Right kidney (tissue), 1 donor: ENCODE measurements around the gene ZMIZ1.

ENCODE experiments used
- DNase-seq: peaks from one replicate; pipeline ENCODE4 v3.0.0-alpha.2; 2016

Gene ZMIZ1

DNA sequence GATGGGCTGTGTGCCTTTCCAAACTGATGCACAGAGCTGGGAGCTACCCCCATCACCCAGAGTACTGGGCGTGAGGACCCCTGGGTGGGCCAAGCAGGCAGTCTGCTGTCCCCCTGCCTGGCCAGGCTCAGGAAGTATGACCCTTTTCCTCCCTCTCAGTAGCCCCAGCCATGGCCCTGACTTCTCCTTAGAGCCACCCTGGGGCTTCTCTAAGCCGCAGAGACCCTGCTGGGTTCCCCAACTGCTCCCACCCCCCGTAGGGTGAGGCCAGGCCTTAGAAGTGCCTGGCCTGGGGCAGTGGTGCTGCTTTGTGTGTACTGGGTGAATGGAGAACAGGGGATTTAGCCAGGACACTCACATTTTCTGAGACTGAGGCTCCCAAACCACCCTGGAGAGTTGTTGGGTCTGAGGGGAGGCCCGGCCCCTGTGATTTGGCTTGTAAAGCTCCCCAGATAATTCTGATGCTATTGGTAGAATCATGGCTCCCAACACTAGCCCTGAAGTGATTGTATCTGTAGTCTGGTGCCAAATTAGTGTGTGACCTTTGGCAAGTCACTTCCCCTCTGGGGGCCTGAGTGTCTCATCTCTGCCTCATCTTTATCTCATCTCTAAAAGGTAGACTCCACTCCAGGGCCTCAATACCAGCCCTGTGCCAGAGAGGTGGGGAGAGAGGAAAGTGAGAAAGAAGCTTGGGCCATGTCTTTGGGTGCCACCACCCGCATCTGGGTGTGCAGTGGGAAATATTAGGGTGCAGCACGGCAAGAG, 178.8 kb downstream of the ZMIZ1 start:
- no peak for DNase-seq

DNA sequence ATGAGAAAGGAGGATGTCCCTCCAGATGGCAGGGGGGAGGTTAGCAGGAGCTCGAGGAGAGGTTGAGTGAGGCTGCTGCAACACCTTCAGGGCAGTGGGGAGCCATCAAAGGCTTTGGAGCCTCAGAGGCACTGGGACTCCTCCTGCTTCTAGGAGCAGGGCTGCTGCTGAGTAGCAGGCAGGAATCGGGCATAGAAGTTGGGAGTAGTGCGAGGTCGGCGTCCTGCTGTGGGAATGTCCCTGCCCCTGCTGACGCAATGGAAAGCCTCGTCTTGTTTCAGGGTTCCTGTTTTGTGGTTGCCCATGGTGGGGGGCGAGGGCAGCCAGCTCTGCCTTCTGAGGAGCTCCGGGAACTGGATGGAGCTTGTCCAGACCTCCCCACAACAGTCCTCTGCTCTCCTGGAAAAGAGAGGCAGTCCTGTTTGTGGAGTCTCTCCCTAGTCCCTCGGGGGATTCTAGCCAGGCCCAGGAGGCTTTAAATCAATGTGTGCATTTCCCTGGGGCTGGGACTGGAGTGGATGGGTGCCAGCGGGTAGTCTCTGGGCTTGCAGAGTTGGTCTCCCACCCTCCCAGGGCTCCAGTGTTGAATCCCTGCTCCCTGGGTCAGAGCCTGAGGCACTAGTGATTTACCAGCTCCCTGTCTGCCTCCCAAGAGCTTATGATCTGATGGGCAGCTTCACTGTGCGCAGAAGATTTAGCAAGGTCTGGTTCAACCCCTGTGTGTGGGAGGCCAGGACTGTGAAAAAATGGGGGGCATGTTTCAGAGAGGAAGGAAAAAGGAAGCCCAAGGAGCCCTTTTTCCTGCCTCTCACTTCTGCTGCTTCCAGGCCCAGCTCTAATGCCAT, 179.8 kb downstream of the ZMIZ1 start:
- no peak for DNase-seq

DNA sequence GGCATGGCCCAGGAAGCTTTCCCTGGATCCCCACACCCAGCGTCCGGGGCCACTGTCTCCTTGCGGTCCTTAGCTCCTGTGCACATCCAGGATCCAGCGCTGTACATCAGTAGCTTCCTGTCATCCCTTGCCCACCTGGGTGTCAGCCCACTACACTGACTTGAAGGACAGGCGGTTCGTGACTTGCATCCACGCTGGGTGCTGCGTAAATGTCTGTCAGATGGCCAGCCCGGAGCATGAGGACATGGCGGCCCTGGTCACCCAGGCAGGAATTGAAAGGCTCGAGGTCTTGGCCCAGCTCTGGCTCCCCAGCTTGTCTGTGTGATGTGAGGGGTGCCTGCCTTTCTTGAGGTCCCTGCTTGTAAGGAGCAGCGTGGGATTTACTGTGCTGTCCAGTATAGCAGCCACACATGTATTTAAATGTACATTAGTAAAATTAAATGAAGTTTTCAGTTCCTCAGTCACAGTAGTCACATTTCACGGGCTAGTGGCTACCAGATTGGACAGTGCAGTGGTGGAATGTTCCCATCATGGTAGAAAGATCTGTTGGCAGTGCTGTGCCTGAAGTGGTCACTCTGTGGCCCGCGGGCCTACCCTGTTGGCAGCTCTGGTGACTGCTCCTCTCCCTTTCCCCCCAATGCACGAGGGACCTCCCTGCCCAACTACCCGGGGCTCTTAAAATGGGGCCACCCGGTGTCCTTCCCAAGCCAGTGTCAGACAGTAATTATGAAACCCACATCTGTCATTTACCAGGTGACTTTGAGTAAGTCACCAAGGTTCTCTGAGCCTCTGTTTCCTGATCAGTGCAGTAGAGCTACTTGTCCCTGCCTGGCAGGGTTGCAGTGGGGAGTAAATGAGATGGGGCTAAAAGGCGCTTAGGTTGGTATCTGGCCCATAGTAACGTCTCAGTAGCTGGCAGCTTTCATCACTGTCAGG, 180.7 kb downstream of the ZMIZ1 start:
- no peak for DNase-seq

DNA sequence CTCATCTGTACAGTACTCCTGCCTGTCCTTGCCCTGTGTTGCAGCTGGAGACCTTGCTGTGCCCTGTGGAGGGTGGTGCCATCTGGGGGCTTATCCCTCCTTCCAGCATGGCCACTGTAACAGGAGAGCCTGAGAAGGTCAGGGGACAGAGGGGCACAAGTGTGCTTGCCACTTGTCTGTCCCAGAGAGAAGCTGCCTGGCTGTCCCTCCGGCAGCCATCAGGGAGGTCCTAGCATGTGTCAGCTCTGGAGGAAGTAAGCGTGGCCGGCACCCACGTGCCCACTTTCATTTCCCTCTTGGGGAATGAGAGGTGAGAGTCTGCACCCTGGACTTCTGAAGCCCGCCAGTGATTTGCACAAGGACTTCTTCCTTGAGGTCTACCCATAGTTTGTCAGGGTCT, 181.5 kb downstream of the ZMIZ1 start:
- DNase-seq: no peak

DNA sequence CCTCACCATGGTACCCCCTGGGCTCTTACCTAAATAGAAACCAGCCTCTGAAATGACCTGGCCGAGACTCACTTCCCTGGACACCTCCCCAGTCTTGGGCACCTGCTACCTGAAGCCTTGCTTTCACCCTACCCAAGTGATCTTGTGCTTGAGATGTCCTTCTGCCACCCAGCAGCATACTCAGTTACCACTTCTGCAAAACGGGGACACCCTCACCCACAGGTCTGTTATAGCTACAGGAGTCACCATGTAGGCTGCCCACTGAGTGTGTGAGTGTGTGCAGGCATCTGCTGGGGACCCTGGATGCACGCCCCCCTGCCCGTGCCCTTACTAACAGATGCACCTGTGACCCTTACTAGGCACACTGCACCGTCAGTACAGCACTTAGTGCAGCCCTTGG, 183.7 kb downstream of the ZMIZ1 start:
- no peak for DNase-seq

DNA sequence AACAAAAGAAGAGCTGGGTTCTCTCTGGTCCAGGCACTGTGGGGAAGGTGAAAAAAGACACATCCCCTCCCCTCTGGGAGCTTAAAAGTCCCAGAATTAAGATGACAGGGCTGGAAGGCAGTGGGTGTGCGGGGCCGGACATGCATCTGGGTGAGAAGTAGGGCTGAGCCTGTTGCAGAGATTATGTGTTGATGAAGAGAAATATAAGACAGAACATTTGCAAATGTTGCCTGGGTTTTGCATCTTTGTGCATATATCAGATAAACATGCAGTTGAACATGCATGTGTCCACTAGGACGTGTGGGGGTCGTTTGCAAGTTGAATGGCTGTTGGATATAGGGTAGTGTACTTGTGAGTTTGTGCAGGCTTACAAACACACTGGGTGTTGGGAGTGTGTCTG, 184.2 kb downstream of the ZMIZ1 start:
- no peak for DNase-seq

DNA sequence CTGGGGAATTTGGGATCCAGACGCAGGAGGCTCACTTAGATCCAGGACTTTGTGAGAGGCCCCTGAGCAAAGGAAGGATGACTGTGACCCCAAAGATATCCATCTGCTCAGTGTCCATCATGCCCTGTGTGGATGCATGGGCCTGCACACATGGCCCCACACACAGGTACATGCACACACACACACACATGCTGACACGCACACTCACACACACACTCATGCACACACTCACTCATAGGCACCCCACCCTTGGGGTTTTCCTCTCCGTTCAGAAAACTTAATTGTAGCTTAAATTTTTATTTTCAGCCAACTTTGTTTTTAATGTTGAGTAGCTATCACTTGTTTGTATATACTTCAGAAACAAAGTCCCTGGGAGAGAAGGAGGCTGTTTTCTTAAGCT, 184.9 kb downstream of the ZMIZ1 start:
- DNase-seq: no peak

DNA sequence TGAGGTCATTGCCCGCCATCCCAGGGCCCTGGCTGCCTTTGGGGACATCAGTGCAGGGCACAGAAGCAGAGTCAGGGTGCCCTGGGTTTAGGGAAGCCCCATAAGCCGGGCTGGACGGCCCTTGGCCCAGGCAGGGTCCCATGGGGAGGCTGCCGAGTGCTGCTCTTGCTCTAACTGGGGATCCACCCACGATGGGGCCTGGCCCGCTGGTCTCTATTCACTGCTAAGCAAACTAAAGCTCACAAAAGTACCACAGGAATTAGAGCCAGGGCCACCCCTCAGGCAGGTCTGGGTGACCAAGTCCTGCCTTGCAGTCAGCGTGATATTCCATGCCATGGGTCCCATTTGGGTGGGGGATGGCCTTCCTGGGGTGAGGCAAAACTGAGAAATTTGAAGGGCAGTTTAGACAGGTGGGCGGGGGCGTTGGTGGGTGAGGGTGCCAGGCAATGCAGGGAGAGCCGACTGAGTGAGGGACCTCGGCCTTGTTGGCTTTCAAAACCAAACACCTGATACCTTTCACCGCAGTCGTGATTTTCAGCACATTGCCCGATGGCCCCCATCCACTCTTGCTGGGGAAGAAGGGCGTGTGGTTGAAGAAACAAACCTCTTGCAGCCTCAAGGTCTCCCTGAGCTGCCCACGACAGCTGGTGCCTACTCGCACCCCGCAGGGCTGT, 185.7 kb downstream of the ZMIZ1 start:
- no peak for DNase-seq

DNA sequence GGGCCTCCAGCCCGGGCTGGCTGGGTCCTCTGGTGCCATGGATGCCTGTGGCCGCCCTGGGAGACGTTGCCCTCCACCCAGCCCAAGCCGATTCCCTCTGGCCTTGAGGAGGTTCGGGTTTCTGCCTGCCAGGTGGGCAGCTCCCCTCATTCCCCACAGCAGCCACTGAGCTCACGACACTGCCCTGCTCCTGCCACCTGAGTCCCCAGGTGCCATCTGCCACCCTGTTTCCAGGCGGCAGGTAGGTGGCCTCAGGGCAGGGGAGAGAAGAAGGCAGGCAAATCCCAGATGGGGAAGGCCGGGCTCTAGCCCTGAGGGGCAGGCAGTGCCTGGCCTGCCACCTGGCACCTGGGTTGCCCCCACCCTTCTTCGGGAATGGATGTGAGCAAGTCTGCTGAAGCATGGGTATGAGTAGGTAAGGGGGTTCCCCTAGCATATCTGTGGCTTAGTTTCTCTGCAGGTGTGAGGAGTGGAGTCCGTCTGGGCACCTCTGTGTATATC, 186.3 kb downstream of the ZMIZ1 start:
- DNase-seq: no peak

DNA sequence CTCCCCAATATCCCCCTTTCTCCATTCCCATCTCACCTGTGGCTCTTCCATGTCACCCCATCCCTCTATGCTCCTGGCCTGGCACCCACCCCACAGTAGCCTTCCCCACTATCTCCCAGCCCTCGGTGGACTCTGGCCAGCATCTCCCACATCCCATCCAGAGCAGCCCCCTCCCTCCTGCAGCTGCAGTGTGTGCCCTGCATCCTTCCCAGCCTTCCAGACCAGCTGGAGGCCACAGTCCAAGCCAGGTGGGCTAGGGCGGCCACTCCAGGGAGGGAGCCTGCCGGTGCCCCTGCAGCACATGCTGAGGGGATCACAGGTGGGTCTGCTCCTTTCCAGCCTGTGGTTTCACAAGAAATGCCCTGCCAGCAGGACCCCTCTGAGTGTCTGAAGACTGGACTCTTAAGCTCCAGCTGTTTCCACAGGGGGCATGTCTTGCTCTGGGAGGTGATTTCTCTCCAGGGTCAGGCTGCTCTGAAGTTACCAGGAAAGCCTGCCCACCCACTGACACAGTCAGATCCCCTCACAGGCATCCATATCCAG, 187.6 kb downstream of the ZMIZ1 start:
- no peak for DNase-seq

DNA sequence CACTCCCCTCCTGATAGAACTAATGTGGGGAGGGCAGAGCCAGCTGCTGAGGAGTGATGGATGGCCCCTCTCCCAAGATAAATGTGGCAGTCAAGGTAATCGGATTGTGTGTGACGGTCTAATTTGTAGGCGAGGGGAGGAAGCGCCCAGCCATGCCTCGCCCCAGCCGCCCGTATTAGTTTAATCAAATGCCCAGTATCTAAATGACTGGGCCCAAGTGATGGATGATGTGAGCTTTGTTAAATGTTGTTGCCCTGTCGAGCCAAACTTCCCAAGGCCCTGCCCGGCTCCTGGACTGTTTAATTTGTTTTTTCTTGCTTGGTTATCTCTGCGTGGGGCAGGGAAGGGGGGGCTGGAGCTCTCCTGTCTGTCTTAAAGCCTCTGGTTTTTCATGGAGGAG, 190.1 kb downstream of the ZMIZ1 start:
- DNase-seq: no peak

DNA sequence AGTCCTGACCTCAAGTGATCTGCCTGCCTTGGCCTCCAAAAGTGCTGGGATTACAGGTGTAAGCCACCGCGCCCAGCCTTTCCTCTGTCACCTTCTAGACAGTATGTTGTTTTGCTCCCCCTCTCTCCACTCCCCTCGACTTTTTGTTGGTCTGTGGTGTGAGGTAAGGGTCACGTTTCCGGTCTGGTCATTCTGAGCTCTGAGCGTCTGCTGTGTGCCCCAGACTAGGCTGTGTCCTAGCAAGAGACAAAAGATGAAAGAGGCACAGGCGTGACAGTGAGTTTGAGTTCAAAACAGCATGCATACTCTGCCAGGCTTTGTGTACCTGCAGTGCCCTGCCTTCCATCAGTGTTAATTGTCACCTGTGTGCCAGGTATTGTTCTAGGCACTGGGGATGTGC, 191.1 kb downstream of the ZMIZ1 start:
- DNase-seq: no peak

DNA sequence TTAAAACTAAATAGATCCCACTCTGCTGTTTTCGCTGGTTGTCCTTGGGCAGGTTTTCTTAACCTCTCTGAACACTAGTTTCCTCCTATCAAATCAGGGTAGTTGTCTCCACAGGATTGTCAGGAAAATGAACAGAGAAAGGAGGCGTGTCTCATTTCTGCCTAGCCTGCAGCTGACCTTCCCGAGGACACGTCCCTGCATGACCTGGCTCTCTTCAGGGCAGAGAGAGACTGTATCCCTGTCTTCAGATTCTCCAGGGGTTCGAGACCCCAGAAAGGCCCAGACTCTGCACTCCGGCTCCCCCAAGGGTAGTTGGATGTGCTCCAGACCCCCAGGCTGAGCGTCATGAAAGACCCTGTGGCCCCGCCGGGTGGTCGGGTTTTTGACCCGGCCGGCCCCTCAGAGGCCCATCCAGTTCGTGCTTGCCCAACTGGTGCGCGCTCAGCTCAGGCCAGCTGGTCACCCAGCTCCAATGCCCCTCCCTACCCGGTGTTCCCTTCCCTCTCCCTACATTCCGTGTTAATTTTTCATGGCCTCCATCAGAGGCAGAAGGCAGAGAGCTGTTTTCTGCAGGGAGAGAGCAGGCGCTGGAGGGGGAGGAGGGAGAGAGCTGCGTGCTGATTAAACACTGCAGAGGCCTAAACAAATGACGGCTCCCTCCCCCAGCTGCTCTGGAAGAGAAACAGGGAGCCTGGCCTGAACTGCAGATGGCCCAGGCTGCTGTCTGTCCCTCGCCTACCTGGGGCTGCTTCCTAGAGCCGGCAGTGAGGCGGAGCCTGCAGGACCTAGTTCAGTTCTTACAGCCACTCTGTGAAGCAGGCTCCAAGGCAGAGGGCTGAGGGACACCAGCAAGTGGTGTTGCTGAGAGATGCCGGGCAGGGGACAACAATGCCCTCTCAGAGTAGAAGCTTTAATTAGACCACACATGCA, 192.3 kb downstream of the ZMIZ1 start:
- peak; percentile 49 for DNase-seq

DNA sequence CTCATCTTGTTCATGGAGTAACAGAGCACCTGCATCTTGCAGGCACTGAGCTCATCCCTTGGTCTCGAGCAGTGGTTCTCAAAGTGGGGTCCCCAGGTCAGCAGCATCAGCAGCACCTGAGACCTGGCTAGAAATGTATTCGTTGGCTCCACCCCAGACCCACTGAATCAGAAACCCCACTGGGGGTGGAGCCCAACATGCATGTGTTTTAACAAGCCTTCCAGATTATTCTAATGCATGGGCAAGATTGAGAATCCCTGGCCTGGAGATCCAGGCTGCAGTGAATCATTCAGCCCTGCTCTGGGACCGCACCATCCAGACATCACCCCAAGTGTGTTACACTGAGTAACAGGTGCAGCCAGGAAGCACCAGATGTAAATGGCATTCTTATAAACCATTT, 193.4 kb downstream of the ZMIZ1 start:
- no peak for DNase-seq

DNA sequence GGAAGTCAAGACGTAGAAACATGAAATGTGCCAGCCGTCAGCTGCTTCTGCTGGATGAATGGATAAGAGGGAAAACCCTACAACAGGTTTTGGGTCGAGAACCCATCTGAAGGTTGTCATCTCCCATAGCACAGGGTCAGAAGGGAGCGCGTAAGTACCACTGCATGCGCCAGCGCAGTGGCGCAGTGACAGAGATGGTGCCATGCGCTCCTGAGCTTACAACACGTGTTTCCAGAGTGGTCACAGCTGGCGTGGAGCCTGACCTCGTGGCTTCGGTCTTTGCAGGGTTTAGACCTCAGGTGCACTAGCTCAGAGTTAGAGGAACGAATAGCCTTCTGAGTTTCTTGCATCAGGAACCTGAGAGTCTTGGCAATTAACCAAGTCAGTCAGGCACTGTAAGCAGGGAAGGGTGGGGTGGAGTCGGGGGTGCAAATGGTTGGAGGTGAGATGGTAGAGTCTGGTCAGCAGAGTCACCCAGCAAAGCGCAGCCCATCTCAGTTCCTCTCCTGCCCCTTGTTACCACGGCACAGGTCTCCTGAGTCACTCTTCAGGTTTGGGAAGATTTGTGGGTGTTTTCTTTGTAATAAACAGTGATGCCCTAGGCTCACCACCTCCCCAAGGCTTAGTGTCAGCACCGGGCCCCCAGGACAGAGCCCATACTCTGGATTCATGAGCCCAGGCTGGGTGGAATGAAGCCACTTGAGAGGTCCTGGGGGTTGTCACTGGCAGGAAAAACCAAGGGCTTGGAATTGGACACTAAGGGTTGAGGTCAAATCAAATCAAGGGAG, 194.4 kb downstream of the ZMIZ1 start:
- DNase-seq: no peak

DNA sequence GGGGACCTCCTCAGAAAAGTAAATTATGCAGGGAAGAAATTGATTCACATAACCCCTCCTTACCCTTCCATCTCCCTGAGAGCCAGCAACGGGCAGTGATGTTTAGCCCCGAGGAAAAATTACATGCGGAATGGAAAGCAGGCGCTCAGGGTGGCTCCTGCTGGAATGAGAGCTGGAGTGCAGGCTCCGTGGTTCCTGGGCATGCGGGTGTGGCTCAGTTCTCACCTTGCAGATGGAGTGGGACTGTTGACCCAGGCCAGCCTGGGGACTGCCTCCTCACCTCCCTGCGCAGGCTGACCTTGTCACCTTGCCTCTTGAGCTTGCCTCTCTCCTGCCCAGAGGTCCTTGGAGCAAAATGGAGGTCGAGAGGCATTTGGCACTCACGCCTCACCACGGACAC, 195.2 kb downstream of the ZMIZ1 start:
- no peak for DNase-seq

DNA sequence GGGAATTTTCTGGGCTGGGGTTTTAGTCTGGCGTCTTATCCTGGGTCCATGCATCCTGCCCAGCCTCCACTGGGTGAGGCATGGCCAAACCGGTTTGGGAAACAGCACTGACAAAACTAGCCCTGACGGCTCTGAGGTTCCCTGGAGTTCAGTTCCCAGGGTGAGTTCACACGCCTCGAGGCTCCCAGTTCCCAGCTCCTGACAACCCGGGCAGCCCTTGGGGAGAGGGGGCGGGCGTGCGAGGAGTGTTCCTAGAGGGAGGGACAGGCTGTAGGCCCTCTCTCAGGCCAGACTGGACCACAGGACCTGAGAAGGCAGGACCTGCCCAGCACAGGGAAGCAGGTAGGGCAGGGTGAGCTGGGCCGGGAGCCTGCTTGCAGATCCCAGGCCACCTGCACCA, 196.2 kb downstream of the ZMIZ1 start:
- no peak for DNase-seq

DNA sequence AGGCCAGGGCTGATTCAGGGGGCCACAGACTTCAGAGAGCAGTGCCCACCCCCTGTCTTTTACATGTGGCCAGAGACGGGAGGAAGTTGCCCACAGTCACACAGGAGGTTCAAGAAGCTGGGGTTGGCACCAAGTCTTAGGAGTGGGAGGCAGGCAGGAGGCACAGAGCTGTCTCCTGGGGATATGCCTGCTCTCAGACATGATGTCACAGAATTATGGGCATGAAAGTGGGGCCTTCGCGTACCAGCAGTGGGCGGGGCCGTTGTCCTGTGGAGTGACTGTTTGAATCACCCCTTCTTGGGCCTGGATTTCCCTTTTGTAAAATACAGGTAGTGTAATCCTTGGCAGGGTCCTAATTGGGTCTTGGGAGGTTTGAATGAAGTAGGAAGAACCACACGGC, 197.3 kb downstream of the ZMIZ1 start:
- no peak for DNase-seq

DNA sequence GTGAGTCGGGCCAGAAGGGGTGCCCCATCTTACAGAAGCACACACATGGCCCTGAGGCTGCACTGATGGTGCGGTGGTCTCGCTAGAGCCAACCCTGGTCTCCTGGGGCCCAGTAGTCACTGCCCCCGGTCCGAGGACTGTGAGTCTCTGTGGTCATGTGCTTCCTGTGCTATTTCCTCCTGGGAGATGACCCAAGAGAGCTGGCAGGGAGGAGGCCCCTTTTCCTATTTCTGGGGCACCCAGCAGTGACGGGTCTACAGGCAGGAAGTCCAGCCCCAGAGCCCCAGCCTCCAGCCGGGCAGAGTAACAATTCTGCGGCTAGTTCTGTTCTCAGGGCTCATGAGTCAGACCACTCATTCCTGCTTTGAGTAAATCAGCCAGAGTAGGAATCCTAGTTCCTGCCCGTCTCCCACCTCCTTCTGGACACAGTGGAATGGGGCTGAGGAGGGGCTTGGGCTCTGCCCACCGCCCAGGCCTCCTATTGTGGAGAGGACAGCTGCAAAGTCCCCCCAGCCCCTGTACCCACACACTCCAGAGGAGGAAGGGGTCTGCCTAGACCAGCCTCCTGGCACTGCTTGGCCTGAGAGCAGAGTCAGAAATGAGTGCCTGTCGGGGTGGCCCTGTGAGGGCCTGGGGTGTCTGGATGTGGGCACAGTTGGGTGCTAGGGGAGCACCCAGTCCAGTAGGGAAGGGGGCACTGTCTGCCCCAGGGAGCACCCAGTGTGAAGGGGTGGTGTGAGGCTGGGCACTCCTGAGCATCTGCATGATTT, 198.0 kb downstream of the ZMIZ1 start:
- no peak for DNase-seq
